Liver (tissue), 9 donors: ENCODE data around the gene OR2H1. TPM values are rescaled to one million over a fixed set of nuclear protein-coding genes. Genes with fewer than 3 reads are reported as not detected.

Experiments used
- DNase-seq: peaks from one replicate; pipeline ENCODE4 v3.0.0-alpha.2; 2017; ENCODE audit warnings: low spot score
- H3K27ac ChIP-seq, 2 donors: one replicate each; pipeline ENCODE4 v1.7.0; 2013; ENCODE audit warnings: inconsistent platforms in 2 of 2, low read length in 2 of 2, control low read depth in 1 of 2, low read depth in 1 of 2, mild to moderate bottlenecking in 1 of 2
- H3K27me3 ChIP-seq, 4 donors: one replicate each; pipeline versions ENCODE4 v1.6.1 to v1.7.0; 2013; ENCODE audit warnings: low read length in 3 of 4, inconsistent platforms in 1 of 4, mild to moderate bottlenecking in 1 of 4, moderate library complexity in 1 of 4; ENCODE audit not compliant: control insufficient read depth in 4 of 4, insufficient read depth in 4 of 4
- H3K36me3 ChIP-seq, 4 donors: one replicate each; pipeline versions ENCODE4 v1.6.1 to v1.7.0; 2013; ENCODE audit warnings: low read length in 3 of 4, mild to moderate bottlenecking in 3 of 4, low read depth in 1 of 4, moderate library complexity in 1 of 4; ENCODE audit not compliant: control insufficient read depth in 4 of 4, insufficient read depth in 3 of 4
- H3K4me1 ChIP-seq, 4 donors: one replicate each; pipeline versions ENCODE4 v1.6.1 to v1.7.0; 2013; ENCODE audit warnings: low read length in 3 of 4, mild to moderate bottlenecking in 3 of 4, moderate library complexity in 1 of 4; ENCODE audit not compliant: control insufficient read depth in 4 of 4, insufficient read depth in 4 of 4
- H3K4me3 ChIP-seq, 3 donors: one replicate each; pipeline versions ENCODE4 v1.6.1 to v1.7.0; 2013; ENCODE audit warnings: low read length in 3 of 3, control low read depth in 1 of 3, low read depth in 1 of 3, mild to moderate bottlenecking in 1 of 3
- H3K9ac ChIP-seq, 2 donors: one replicate each; pipeline ENCODE4 v1.7.0; 2013; ENCODE audit warnings: low read length in 2 of 2, mild to moderate bottlenecking in 2 of 2, moderate library complexity in 2 of 2, control low read depth in 1 of 2, low read depth in 1 of 2
- H3K9me3 ChIP-seq, 4 donors: one replicate each; pipeline versions ENCODE4 v1.6.1 to v1.7.0; 2013; ENCODE audit warnings: low read length in 3 of 4; ENCODE audit not compliant: control insufficient read depth in 4 of 4
- EGR1 ChIP-seq, 2 donors: IDR thresholded peaks; 2 replicates each; pipeline ENCODE4 v1.6.1; 2016 to 2018; ENCODE audit warnings: antibody characterized with exemption in 2 of 2, low read depth in 2 of 2
- FOXA1 ChIP-seq: IDR thresholded peaks from 2 replicates; pipeline ENCODE4 v1.6.1; 2016; ENCODE audit warnings: antibody characterized with exemption
- FOXA2 ChIP-seq: IDR thresholded peaks from 2 replicates; pipeline ENCODE4 v1.6.1; 2016; ENCODE audit warnings: antibody characterized with exemption
- GABPA ChIP-seq, 2 donors: IDR thresholded peaks in 1 of 2; conservative IDR thresholded peaks in 1 of 2; 2 replicates each; pipeline ENCODE4 v1.6.1; 2016; ENCODE audit warnings: antibody characterized with exemption in 2 of 2, mild to moderate bottlenecking in 1 of 2, moderate library complexity in 1 of 2
- HNF4A ChIP-seq, 2 donors: conservative IDR thresholded peaks; 2 replicates each; pipeline ENCODE4 v1.6.1; 2016; ENCODE audit warnings: antibody characterized with exemption in 2 of 2, mild to moderate bottlenecking in 2 of 2
- HNF4G ChIP-seq: IDR thresholded peaks from 2 replicates; pipeline ENCODE4 v1.6.1; 2016; ENCODE audit warnings: antibody characterized with exemption
- JUND ChIP-seq, 2 donors: IDR thresholded peaks; 2 replicates each; pipeline ENCODE4 v1.6.1; 2016; ENCODE audit warnings: antibody characterized with exemption in 2 of 2
- NR2F2 ChIP-seq: IDR thresholded peaks from 2 replicates; pipeline ENCODE4 v1.6.1; 2016; ENCODE audit warnings: antibody characterized with exemption
- RAD21 ChIP-seq, 2 donors: IDR thresholded peaks; 2 replicates each; pipeline ENCODE4 v1.6.1; 2016; ENCODE audit warnings: antibody characterized with exemption in 2 of 2, mild to moderate bottlenecking in 2 of 2
- REST ChIP-seq: IDR thresholded peaks from 2 replicates; pipeline ENCODE4 v1.6.1; 2016; ENCODE audit warnings: antibody characterized with exemption, mild to moderate bottlenecking
- RXRA ChIP-seq, 2 donors: IDR thresholded peaks; 2 replicates each; pipeline ENCODE4 v1.6.1; 2017 to 2018; ENCODE audit warnings: antibody characterized with exemption in 2 of 2, mild to moderate bottlenecking in 1 of 2
- SP1 ChIP-seq: IDR thresholded peaks from 2 replicates; pipeline ENCODE4 v1.6.1; 2018; ENCODE audit warnings: antibody characterized with exemption, mild to moderate bottlenecking
- TAF1 ChIP-seq: conservative IDR thresholded peaks from 2 replicates; pipeline ENCODE4 v1.6.1; 2016; ENCODE audit warnings: antibody characterized with exemption, mild to moderate bottlenecking
- YY1 ChIP-seq: IDR thresholded peaks from 2 replicates; pipeline ENCODE4 v1.6.1; 2016; ENCODE audit warnings: antibody characterized with exemption, mild to moderate bottlenecking
- ZBTB33 ChIP-seq: IDR thresholded peaks from 2 replicates; pipeline ENCODE4 v1.6.1; 2016; ENCODE audit warnings: antibody characterized with exemption
- whole genome bisulfite sequencing: extraction: QIAGEN DNeasy Blood & Tissue Kit; methylation state at CpG from one replicate; pipeline ENCODE4 v1.1.7; 2013; 5-methylcytosine and 5-hydroxymethylcytosine counted together
- polyA plus RNA-seq, 2 donors: library from polyadenylated mRNA; stranded (reverse) in 1 of 2; unstranded in 1 of 2; fragments of 200-250 nt in 1 of 2; fragments of >200 nt in 1 of 2; fragmentation: Nextera tagmentation in 1 of 2; extraction: Ambion mirVana in 1 of 2; gene quantifications; one replicate each; pipeline versions ENCODE4 v1.2.1 to v1.2.3, GENCODE V29; 2013 to 2015
- total RNA-seq, 2 donors: library from RNA; depleted of rRNA; stranded (reverse); fragments of >200 nt; gene quantifications; one replicate each; pipeline ENCODE4 v1.2.3, GENCODE V29; 2014
- TF ChIP-seq, protein P1 (sequence below): IDR thresholded peaks from 2 replicates; pipeline ENCODE4 v1.6.1; 2016; ENCODE audit warnings: antibody characterized with exemption
- TF ChIP-seq, protein P2 (sequence below): IDR thresholded peaks from 2 replicates; pipeline ENCODE4 v1.6.1; 2016; ENCODE audit warnings: antibody characterized with exemption
- TF ChIP-seq, protein P3 (sequence below): fragments of 150-350 bp; IDR thresholded peaks from 2 replicates; pipeline ENCODE4 v1.5.1; 2017; ENCODE audit warnings: improper control_type of control experiment, low read depth, low read length; ENCODE audit not compliant: missing input control
- donor health status: healthy.
- donor health status: healthy.
- donor health status: healthy.
- donor health status: healthy.
- donor health status: healthy.

Gene OR2H1
- total and polyA plus RNA-seq, 4 donors: not detected

- Histone ChIP-seq H3K36me3 (no peaks in the 10 kb centered on the region), H3K4me1 (peaks cover 0 to 9% (median 2%) of the 10 kb centered on the region in 4 donors), H3K9me3 (no peaks in the 10 kb centered on the region), H3K27me3 (no peaks in the 10 kb centered on the region), H3K4me3 (no peak overlapping the region), H3K9ac (no peak overlapping the region), H3K27ac (no peak overlapping the region)
- WGBS: 18% methylated on average over 1 of the region's 1 CpG
- DNase-seq: no peak
- peak; percentile 18 for TF ChIP-seq YY1
- TF ChIP-seq, protein P1, sequence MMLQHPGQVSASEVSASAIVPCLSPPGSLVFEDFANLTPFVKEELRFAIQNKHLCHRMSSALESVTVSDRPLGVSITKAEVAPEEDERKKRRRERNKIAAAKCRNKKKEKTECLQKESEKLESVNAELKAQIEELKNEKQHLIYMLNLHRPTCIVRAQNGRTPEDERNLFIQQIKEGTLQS: no peak
- TF ChIP-seq JUND (IDR thresholded peaks at IDR 0.05): peak in 1 of 2 donors; percentile 24
- TF ChIP-seq TAF1: no peak
- TF ChIP-seq FOXA1: no peak
- TF ChIP-seq EGR1 (IDR thresholded peaks at IDR 0.05; ENCODE audit: low read depth in 2 of 2): no peak
- peak; percentile 82 to 83 for TF ChIP-seq HNF4A (conservative IDR thresholded peaks at IDR 0.05)
- TF ChIP-seq RXRA (IDR thresholded peaks at IDR 0.05): peak; percentile 64 to 81
- peak; percentile 48 for TF ChIP-seq ZBTB33
- TF ChIP-seq, protein P2, sequence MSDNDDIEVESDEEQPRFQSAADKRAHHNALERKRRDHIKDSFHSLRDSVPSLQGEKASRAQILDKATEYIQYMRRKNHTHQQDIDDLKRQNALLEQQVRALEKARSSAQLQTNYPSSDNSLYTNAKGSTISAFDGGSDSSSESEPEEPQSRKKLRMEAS: peak; percentile 33
- TF ChIP-seq RAD21 (IDR thresholded peaks at IDR 0.05): peak; percentile 18 to 24
- TF ChIP-seq SP1: peak; percentile 59
- peak; percentile 33 for TF ChIP-seq NR2F2
- no peak for TF ChIP-seq REST
- TF ChIP-seq HNF4G: peak; percentile 51
- no peak for TF ChIP-seq GABPA (IDR thresholded peaks at IDR 0.05 in 1 of 2, conservative IDR thresholded peaks at IDR 0.05 in 1 of 2)
- TF ChIP-seq, protein P3, sequence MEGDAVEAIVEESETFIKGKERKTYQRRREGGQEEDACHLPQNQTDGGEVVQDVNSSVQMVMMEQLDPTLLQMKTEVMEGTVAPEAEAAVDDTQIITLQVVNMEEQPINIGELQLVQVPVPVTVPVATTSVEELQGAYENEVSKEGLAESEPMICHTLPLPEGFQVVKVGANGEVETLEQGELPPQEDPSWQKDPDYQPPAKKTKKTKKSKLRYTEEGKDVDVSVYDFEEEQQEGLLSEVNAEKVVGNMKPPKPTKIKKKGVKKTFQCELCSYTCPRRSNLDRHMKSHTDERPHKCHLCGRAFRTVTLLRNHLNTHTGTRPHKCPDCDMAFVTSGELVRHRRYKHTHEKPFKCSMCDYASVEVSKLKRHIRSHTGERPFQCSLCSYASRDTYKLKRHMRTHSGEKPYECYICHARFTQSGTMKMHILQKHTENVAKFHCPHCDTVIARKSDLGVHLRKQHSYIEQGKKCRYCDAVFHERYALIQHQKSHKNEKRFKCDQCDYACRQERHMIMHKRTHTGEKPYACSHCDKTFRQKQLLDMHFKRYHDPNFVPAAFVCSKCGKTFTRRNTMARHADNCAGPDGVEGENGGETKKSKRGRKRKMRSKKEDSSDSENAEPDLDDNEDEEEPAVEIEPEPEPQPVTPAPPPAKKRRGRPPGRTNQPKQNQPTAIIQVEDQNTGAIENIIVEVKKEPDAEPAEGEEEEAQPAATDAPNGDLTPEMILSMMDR: no peak
- TF ChIP-seq FOXA2: no peak
Measured at GRCh38 chr6:29483735-29484134, 26.8 kb downstream of the OR2H1 start.
